IPS-NIHi11 (cell line): ENCODE results near the gene C1orf174.

ENCODE experiments used
- DNase-seq: peaks from one replicate; pipeline ENCODE4 v3.0.0; 2012; ENCODE audit warnings: mixed read lengths, low spot score

The C1orf174 gene

GRCh38 chr1:3910049-3910731 lies 10.1 kb upstream of the C1orf174 start:
- no peak for DNase-seq

- DNase-seq: no peak
Measured at GRCh38 chr1:3909615-3910014, 9.5 kb upstream of the C1orf174 start.

- DNase-seq: no peak
Measured at GRCh38 chr1:3908886-3909517, 8.9 kb upstream of the C1orf174 start.

- no peak for DNase-seq
Measured at GRCh38 chr1:3907621-3908165, 7.6 kb upstream of the C1orf174 start.

- peak; percentile 49 for DNase-seq
Measured at GRCh38 chr1:3907031-3907534, 7.0 kb upstream of the C1orf174 start.

GRCh38 chr1:3906672-3907020 lies 6.6 kb upstream of the C1orf174 start:
- DNase-seq: no peak

- DNase-seq: no peak
Measured at GRCh38 chr1:3905953-3906671, 6.0 kb upstream of the C1orf174 start.

- no peak for DNase-seq
Measured at GRCh38 chr1:3905266-3905952, 5.3 kb upstream of the C1orf174 start.

GRCh38 chr1:3904843-3905185 lies 4.7 kb upstream of the C1orf174 start:
- DNase-seq: no peak

- DNase-seq: no peak
Measured at GRCh38 chr1:3904006-3904842, 4.2 kb upstream of the C1orf174 start.

GRCh38 chr1:3903141-3904005 lies 3.3 kb upstream of the C1orf174 start:
- no peak for DNase-seq

- DNase-seq: no peak
Measured at GRCh38 chr1:3902571-3903091, 2.6 kb upstream of the C1orf174 start.

GRCh38 chr1:3902111-3902511 lies 2.0 kb upstream of the C1orf174 start:
- DNase-seq: no peak

- DNase-seq: peak; percentile 96
Measured at GRCh38 chr1:3900969-3901529, 977 bp upstream of the C1orf174 start.

GRCh38 chr1:3899754-3900149 lies 320 bp downstream of the C1orf174 start:
- peak; percentile 67 for DNase-seq

GRCh38 chr1:3898994-3899753 lies 898 bp downstream of the C1orf174 start:
- DNase-seq: no peak

GRCh38 chr1:3898475-3898735 lies 1.7 kb downstream of the C1orf174 start:
- DNase-seq: no peak

GRCh38 chr1:3896396-3897000 lies 3.6 kb downstream of the C1orf174 start:
- no peak for DNase-seq

GRCh38 chr1:3895951-3896325 lies 4.1 kb downstream of the C1orf174 start:
- no peak for DNase-seq
